GM19395 (cell line): ENCODE results near the gene CDK5.

Experiments
- ATAC-seq: cut with Tn5 transposase; IDR thresholded peaks from one replicate; pipeline ENCODE4 v1.9.1; 2021; ENCODE audit warnings: mild to moderate bottlenecking, moderate library complexity; ENCODE audit not compliant: unreplicated experiment

CDK5 gene

DNA sequence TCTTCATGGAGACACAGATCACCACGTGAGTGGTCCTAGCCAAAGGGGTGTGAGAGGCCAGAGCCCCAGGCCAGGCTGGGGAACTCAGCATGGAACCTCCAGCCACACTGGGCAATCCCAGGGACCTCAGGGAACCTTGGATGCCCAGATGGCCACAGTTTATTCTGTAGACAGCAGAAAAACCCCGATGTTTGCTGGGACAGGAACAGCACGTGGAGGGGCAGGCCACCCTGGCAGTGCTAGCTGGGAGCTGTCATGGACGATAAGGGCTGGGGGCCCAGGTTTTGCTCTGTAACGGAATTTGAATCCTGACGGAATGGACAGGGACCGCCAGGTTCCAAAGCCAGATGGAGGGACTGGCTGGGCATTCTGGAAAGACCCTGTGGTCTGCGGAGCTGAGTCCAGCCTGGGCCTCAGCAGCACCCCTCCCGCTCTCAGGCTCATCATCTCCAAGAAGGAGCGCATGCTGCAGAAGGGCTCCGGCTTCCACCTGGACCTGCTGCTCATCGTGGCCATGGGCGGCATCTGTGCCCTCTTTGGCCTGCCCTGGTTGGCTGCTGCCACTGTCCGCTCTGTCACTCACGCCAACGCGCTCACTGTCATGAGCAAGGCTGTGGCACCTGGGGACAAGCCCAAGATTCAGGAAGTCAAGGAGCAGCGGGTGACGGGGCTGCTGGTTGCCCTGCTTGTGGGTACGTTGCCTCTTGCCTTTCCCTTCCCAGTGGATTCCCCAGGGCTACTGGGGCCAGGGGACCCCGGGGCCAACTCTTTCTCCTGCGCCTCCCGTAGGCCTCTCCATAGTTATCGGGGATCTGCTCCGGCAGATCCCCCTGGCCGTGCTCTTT is 17.3 kb upstream of the CDK5 start:
- ATAC-seq: no peak

DNA sequence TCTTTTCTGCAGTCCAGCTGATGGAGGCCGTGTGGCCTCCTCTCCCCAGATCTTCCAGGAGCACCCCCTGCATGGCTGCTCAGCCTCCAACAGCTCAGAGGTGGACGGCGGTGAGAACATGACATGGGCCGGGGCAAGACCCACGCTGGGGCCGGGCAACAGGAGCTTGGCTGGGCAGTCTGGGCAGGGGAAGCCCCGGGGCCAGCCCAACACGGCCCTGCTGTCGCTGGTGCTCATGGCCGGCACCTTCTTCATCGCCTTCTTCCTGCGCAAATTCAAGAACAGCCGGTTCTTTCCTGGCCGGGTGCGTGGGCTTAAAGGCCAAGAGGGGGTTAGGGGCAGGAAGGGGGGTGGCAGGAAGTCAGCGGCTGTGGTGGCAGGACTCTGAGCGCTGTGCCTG is 16.3 kb upstream of the CDK5 start:
- no peak for ATAC-seq

DNA sequence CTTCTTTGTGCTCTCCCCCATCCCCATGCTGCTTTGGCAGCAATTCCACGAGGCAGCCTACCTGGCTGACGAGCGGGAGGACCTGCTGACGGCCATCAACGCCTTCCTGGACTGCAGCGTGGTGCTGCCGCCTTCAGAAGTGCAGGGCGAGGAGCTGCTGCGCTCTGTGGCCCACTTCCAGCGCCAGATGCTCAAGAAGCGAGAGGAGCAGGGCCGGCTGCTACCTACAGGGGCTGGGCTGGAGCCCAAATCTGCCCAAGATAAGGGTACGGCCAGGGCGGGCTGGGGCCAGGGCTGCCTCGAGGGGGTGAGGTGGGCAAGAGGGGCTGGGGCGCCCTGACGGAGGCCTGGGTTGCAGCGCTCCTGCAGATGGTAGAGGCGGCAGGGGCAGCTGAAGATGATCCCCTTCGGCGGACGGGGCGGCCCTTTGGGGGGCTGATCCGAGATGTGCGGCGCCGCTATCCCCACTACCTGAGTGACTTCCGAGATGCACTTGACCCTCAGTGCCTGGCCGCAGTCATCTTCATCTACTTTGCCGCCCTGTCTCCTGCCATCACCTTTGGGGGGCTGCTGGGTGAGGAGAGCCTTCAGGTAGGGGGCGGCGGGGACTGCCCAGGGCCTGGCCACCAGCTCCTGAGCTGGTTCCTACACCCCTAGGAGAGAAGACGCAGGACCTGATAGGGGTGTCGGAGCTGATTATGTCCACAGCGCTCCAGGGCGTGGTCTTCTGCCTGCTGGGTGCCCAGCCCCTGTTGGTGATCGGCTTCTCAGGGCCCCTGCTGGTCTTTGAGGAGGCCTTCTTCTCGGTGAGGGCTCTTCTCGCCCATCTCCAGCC is 13.6 kb upstream of the CDK5 start:
- no peak for ATAC-seq

DNA sequence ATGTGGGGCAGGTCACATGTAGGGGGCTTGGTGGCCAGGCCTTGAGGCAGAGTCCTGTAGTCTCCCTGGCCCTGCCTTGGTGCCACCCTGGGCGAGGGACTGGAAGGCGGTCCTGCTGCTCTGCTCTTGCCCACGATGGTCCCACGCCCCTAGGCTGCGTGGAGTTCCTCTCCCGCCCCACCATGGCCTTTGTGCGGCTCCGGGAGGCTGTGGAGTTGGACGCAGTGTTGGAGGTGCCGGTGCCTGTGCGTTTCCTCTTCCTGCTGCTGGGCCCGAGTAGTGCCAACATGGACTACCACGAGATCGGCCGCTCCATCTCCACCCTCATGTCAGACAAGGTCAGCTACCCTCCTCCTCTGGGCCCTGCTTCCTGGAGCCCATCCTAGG is 12.9 kb upstream of the CDK5 start:
- no peak for ATAC-seq

DNA sequence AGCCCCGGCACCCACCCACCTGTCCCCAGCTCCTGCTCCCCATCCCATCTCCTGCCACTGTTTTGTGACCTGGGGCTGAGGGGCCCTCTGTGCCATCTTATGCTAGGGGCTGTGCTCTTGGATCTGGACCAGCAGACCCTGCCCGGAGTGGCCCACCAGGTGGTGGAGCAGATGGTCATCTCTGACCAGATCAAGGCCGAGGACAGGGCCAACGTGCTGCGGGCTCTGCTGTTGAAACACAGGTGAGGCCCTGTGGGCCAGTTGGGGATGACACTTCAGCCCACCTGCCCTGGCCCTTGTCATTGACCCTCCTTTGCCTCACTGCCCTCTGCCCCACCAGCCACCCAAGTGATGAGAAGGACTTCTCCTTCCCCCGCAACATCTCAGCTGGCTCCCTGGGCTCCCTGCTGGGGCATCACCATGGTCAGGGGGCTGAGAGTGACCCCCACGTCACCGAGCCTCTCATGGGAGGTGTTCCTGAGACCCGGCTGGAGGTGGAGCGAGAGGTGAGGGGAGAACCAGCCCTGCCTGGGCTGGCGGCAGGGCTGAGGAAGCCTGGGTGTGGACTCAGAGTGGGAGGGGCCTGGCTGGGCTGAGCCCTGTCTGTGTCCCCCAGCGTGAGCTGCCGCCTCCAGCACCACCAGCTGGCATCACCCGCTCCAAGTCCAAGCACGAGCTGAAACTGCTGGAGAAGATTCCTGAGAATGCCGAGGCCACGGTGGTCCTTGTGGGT is 12.3 kb upstream of the CDK5 start:
- no peak for ATAC-seq

DNA sequence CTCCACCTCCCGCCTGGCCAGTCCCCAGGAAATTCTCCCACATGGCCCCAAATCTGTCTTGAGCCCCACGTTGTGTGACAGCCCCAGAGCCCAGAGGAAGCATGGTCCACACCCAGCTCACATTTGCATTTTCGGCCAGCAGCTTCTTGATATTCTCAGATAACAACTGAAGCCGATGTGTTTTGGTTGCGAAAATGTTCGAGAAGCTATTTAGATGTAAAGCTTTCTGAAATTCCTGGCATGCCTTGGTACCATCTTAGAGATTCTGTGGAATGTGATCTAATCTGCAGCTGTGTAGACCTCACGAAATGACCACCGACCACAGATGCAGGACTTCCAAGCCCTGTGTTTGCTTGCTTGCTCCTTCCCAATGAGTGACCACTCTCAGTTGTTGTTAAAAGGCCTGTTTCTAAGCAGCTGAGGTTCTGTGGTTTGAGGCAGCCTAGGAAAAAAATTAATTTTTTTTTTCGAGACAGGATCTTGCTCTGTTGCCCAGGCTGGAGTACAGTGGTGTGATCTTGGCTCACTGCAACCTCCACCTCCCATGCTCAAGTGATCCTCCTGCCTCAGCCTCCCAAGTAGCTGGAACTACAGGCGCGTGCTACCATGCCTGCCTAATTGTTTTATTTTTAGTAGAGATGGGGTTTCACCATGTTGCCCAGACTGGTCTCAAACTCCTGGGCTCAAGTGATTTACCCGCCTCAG is 10.5 kb upstream of the CDK5 start:
- no peak for ATAC-seq

DNA sequence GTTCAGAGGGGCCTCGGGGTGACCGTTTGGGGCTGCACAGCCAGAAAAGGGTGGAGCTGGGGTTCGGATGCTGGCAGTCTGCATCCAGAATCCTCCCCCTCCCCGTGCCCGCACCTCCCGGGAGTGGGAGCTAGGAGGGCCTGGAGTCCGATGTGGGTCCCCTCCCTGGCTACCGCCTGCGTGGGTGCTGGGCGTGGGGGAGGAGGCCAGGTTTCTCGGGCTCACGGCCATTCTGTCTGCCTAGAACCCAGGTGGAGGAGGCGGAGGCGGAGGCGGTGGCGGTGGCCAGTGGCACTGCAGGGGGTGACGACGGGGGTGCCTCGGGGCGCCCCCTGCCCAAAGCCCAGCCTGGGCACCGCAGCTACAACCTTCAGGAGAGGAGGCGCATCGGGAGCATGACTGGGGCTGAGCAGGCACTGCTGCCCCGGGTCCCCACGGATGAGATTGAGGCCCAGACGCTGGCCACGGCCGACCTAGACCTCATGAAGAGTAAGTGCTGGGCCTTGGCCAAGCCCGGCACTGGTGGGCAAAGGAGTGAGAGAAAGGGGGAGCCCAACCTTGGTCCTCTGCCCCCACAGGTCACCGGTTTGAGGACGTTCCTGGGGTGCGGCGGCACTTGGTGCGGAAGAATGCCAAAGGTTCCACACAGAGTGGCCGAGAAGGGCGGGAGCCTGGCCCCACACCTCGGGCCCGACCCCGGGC is 8.7 kb upstream of the CDK5 start:
- ATAC-seq: no peak

DNA sequence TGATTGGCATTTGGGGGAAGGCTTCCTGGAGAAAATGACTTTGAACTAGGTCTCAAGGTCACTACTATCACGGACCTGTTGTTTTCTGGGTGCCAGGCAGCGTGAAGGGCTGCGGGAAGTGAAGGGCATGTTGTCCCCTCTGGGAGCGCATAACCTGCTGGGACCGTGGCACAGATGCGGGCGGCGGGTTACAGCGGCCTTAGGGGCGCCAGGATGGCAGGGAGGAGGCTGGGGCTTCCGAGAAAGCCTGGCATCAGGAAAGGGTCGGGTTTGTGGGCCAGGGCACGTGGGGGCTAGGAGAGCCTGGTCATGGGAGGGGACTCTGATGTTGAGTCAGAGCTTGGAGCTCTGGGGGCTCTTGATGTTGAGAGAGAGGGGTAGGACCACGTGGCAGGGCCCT is 7.8 kb upstream of the CDK5 start:
- ATAC-seq: no peak

DNA sequence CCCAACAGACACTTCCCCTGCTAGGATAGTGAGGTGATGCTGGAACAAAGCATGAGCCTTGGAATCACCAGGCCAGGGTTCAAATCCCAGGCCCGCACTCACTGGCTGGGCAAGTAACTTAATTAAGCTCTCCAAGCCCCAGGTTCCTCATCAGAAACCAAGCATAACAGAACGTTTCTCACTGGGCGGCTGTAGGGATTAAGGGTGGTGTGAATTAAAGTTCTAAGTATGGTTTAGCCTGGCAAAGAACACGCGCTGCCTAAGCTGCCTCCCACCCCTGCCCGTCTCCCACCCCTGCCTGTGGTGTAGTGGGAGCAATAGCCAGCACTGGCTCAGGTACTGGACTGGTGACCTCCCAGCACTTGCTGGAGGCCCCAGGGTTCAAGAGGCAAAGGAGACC is 7.3 kb upstream of the CDK5 start:
- no peak for ATAC-seq

DNA sequence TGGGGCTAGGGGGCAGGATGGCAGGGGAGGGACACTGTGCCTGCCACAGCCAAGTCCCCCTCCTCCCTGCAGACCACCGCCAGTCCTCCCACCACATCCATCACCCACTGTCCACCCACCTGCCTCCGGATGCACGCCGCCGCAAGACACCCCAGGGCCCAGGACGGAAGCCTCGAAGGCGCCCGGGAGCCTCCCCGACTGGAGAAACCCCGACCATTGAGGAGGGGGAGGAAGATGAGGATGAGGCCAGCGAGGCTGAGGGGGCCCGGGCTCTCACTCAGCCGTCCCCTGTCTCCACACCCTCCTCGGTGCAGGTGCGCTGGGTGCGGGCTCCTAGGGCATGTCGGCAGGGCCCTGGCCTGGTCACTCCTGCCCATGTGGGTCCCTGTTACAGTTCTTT is 6.8 kb upstream of the CDK5 start:
- no peak for ATAC-seq

DNA sequence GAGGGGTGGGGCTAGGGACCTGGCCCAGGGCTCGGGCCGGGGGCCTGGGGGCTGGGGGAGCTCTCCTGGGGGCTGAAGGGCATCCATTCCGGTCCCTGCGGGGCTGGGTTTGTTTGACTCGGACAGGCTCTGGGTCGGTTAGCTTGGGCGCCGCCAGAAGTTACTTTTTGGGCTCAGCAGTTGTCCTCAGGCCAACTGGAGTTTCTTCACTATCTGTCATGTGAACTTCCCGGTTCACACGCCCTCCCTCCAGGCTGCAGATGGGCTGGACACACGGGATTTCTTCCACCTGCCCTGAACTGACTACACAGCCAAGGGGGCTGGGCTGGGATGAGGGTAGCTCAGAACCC is 5.5 kb upstream of the CDK5 start:
- ATAC-seq: no peak

DNA sequence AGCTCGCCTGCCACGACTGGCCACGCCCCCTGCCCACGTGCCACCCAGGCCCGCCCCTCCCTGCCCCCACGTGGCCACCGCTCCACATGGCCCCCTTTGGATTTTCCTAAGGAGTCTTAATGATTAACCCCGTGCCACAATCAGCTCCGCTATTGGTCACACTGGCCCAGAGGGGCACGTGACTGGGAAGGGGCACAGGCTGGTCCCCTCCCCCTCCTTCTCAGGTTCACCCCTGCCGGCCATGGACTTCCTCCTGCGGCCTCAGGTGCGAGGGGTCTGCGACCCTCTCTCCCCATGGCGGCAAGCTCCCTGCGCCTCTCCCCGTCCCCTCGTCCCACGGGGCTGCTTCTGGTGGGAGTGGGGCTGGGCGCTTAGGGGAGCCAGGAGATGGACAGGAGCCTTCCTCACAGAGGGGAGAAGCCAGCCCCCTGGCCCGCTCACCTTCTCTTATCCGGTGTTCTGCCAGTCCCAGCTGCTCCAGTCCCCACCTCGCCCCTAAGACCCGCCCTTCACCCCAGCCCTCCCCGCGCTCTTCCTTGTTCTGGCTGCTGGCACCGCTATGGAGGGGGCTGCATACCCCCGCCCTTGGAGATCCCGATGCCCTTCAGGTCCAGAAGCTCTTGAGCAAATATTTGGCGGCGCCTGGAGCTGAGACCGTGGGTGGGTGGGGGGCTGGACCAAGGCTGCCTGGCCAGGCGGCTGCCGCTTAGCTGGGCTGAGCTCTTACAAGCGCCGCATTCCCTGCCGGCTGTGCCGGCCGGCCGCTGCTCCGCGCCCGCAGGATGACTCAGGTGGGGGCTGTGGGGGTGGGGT is 4.9 kb upstream of the CDK5 start:
- no peak for ATAC-seq

DNA sequence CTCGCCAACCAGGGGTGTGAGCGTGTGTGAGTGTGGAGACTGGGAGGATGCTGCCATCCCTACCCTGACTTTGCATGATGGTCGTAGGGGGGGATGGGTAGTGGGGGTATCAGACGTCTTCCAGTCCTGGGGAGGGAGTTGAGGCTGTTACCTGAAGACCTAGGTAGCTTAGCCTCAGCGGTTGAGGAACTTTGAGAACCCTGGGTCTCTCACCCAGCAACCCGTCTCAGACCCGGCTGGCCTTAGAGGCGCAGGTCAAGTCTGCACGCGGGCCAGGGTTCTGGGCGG is 4.4 kb upstream of the CDK5 start:
- ATAC-seq: no peak

DNA sequence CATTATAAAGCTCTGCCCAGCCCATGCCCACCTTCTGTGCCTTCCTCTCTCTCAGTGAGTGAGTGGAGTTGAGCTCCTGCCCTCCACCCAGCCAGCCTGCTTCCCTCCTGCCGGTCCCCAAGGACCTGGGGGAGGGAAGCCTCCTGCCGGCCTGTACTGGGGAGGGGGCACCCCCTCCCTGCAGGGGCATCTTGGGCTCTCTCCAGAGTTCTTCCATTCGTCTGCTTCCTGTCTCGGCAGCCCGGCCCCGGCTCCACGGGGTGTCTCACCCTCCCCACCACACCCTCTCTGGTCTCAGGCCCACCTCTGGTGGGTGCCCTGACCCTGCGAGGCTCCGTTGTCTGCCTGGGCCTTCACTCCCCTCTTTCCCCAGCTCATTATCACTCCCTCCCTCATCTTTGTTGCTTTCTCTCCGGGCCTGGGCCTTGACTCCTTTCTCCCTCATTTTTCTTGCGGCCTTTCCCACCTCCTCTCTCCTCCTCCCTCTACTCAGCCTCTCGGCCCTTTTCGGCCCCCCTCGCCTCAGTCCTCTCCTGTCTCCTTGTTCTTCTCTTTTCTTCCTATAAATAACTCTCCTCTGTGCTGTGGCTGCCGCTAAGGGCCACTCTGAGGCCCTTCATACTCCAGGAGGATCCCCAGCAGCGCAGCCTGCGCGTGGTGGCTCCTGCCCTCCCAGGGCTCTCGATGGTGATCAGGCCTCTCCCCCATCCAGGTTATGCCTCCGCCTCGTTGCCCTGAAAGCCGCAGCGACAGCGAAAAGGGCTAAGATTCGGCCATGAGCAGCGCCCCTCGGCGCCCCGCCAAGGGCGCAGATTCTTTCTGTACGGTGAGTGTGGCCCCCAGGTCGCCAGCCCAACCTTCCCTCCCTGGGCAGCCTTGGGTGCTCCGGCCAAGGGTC is 3.8 kb upstream of the CDK5 start:
- ATAC-seq: no peak

DNA sequence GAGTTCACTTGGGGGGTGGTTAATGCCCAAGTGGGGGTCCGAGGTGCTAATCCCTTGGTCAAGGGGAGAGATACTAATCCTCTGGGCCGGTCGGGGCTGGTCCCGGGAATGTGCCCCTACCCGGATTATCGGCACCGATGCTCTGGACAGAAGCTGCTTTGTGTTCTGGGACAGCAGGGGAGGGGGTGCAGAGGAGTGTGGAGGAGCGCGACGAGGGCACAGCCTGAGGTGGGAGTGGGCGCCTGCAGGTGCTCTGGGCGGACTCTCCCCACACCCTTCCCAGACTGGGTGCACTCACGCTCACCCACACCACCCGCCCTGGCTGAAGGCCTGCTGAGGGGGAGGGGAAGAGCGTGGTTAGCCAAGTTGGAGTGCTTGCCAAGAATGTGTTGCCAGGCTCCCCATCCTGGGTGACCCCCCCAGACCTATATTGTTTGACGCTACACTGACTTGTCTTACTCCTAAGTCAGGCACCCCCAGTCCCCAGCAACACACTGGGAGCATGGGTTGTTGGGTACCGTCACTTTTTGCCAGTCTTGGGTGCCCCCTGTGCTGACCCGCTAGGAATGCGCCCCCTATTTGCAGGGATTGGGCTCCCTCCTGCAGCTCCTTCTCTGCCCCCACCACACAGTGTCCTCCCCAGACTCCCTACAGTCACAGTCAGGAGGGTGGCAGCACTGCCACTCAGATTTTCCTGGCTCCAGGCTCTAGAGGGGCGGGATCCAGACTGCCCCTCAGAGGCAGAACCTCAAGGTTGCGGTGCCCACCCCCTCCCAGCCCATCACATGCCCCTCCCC is 2.9 kb upstream of the CDK5 start:
- ATAC-seq: no peak

DNA sequence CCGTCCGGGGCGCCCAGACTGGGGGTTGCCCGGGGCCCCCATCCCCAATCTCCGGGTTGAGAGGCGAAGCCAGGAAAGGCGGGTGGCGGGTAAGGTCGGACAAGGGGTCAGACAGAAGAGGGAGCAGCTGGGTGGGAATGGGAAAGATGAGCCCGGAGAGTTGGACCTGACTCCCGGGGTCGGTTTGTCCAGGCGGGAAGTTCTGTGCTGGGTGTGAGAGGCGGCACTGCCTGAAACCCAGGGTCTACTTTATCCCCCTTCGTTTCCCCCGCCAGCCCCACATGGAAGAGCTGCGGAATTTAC is 2.4 kb upstream of the CDK5 start:
- ATAC-seq: no peak

DNA sequence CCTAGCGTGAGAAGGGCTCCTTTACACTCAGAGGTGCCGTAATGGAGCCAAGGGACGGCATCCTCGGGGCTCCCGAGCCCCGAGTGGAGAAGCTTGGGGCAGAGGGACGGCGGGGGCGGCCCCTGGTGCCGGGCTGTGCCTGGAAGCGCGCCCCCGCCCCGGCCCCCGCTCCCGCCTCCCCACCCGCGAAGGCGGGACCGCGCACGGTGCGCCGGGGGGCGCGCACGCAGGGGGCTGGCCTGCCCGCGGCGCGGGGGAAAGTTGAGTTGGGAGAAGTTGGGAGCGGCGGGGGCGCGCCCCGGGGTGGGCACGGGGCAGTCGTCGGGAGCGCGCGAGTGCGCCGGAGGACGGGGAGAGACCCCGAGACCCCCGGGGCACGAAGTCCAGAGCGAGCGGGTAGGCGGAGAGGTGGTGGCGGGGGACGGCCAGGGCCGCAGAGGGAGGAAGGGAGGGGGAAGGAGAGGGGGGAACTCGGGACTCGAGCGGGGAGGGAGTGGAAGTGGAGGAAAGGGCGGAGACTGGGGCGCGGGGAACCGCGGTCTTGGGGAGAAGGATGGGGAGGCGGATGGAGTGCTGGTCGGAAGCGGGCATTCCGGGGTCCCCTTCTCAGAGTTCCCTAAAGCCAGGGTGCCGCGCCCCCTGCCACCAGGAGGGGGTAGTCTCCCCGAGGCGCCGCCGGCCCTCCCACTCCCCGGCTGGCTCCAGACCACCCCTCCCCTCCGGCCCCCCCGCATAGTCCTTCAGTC is 1.8 kb upstream of the CDK5 start, which contains the start of gene SLC4A2:
SLC4A2 (plus strand) TSS at position 223 of the 746 bp plus-strand sequence. CDS start 2,399 bp downstream, outside the sequence.
- ATAC-seq: no peak
